NCI-H82 treated with DMSO at 0.1 percent for 48 hours (cell line): ENCODE data around the gene MFSD6L.
A peak's percentile ranks its signal among the peaks of the same experiment; 100 is the strongest.

Experiments
- DNase-seq: peaks from one replicate; lab custom pipeline; 2025; ENCODE audit not compliant: unreplicated experiment; lab: John Stamatoyannopoulos, UW

MFSD6L gene, protein sequence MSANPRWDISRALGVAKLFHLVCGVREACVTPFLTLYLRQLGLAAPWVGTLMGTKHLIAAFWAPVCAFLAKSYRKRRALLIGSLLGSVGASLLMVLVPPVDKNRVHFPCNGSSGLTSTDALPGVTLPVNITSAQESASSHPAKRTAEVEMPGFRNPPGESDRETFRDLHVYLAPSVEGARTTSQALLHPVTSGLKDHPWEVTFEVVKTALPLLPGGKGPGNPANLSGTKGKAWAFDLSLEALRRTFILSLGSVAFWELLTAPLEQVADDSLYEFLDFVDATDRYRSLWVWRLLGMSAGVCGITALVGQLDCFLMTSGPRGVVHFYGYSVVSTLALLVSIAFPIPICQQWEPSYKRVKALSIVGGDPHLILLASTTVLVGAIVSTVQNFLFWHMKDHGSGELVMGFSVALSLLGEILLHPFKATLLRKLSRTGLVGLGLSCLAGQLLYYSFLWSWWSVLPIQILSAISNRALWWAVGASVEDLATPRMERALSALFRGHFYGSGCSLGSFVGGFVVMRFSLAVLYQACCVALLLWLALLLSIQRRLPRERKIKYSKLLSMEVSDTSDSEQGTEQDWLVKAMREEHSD

DNA sequence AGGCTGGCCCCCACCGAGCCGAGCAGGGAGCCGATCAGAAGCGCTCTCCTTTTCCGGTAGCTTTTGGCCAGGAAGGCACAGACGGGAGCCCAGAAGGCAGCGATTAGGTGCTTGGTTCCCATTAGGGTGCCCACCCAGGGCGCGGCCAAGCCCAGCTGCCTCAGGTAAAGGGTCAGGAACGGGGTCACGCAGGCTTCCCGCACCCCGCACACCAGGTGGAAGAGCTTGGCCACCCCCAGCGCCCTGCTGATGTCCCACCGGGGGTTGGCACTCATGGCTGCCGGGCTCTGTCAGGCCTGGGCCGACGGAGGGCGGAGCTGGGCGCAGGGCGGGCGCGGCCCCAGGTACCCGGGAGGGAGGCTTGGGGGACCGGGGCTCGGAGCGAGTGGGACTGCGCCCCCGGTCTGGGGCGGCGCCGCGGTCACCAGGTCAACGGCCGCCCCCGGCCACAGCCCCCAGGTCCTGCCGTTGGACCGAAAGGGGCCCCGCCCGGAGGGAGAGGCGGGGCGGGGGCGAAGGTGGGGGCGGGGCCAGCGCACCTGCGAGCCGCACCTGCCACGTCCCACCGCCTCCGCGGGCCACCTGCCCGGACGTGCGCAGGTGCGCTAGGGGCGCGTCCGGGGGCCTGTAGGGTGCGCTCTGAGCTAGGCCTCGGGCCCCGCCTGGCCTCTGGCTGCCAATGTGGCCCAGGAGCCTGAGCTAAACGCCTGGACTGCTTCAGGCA is at the start of gene MFSD6L:
Gene MFSD6L (minus strand): TSS at position 520 of the 724 bp plus-strand sequence. CDS start 245 bp downstream, at position 275.
- no peak for DNase-seq

DNA sequence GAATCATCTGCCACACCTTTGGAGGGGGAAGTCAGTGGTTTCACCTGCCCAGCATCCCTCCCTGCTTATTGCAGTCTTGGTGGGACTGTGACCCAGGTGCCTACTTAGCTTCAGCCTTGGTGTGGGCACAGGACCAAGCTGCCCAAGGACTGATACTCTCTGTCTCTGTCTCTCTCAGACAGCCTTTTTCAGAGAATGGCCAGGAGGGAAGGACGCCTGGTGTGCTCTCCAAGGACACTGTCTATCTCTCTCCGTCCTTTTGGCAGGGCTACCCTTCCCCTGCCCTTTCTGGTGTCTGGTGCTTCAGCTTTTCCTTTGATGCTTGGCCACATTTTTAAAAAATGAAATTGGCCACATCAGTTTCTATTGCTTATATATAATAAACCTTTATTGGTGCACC is 48.7 kb upstream of the MFSD6L start:
- no peak for DNase-seq

DNA sequence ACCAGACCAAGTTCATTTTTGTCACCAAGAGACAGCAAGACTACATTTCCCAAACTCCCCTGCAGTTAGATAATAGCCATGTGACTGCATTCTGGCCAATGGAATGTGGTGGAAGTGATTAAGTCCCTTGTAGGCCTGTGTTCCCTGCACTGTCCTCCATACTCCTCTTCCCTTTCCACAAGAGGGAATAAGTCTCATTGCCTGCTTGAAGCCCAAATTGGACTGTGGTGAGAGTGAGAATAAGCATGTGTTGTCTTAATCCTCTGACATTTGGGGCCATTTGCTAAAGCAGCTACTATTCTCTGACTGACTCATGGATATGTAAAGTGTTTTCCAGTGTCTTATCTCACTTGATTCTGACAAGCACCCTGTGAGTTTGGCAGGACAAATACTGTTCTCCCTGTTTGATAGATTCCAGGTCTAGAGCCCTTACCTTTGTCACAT is 47.6 kb upstream of the MFSD6L start:
- peak; percentile 34 for DNase-seq

DNA sequence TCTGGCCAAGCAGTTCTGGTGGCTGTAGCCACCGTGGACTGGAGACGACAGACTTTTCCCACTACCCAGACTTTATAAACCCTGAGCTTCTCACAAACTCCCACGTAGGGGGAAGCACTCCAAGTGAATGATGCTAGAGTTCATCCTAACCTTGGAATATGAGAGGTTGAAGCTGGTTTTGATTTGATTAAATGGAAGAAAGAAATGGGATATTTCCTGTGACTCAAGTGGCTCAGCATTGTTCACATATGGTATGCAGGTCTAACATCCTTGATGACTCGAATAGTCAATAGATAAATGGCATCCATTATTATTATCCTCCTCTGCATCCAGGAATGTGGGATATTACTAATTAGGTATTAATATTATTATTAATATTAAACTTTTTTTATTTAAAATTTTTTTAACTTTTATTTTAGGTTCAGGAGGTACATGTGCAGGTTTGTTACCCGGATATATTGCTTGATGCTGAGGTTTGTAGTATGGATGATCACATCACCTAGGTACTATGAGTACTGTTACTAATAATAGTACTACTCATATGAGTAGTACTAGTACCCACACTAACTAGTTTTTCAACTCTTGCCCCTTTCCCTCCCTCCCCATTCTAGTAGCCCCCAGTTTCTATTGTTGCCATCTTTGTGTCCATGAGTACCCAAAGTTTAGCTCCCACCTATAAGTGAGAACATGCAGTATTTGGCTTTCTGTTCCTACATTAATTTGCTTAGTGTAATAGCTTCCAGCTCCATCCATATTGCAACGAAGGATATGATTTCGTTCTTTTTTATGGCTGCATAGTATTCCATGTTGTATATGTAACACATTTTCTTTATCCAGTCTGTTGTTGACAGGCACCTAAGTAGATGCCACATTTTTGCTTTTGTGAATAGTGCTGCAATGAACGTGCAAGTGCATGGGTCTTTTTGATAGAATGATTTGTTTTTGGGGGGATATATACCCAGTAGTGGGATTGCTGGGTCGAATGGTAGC is 45.4 kb upstream of the MFSD6L start:
- no peak for DNase-seq

DNA sequence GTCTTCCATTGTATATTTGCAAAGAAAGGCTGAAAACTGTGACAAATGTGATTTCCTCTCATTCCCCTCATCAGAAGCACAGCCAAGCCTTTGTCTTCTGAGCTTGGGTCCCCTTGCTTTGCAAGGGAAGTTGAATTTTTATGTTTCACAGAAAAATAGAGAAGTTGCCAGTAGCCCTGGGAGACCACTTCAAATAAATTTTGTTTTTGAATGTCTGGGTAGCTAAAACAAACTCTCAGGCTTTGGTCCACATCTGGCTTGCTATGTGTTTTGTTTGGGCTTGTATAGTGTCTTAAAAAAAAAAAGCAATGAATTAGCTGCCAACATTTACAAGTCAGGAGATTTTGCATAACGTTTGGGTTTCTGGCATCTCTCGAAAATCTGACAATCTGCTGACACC is 44.2 kb upstream of the MFSD6L start:
- DNase-seq: no peak

DNA sequence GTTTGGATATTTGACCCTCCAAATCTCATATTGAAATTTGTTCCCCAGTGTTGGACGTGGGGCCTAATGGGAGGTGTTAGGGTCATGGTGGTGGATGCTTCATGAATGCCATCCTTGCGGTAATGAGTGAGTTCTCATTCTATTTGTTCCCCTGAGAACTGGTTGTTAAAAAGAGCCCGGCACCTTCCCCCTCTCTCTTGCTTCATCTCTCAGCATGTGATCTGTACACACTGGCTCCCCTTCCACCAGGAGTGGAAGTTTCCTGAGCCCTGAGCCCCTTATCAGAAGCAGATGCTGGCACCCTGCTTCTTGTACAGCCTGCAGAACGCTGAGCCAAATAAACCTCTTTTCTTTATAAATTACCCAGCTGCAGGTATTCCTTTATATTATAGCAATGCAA is 42.7 kb upstream of the MFSD6L start:
- no peak for DNase-seq

DNA sequence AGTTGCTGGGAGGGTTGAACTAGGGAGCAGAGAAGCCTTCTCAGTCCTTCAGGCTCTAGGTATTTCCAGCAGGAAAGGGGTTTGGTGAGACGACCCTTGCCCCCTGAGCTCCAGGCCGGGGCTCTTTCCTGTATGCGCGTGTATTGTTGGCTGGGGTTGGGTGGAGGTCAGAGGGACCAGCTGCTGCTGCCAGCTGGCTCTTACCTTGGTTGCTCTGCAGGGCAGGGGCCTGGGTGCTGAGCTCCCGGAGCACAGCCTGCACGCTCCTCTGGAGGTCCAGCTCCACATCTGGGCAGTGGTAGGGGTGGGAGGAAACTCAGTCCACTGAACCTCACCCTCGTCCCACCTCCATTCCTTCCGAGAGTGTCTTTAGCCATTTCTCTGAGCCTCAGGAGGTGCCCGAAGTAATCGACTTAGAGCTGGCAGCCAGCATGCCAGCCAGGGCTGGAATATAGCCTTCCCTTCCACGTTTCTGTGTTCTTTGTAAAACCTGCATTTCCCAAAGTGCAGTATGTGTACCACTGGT is 40.3 kb upstream of the MFSD6L start:
- DNase-seq: no peak

DNA sequence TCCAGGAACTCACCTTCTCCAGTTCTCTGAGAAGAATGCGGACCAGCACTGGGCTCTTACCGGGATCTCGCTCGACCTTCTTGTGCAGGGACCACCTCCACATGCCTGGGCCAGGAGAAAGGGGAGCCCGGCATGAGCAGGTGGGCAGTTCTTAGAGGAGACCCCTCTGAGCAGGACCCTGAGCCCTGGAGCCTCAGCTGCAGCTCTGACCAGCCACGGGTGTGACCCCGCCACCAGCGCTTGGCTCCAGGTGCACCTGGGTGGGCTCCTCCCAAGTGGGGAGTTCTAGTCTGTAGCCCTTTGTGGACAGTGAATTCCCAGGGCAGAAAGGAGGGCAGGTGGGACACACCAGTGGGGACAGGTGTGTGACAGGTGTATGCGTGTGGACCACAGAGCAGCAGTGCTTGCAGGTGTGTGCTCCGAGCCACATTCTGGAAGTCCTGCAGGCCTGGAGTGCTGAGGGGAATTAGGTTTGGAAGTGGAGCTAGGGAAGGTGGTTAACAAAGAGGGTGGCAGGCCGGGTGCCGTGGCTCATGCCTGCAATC is 39.5 kb upstream of the MFSD6L start:
- no peak for DNase-seq

DNA sequence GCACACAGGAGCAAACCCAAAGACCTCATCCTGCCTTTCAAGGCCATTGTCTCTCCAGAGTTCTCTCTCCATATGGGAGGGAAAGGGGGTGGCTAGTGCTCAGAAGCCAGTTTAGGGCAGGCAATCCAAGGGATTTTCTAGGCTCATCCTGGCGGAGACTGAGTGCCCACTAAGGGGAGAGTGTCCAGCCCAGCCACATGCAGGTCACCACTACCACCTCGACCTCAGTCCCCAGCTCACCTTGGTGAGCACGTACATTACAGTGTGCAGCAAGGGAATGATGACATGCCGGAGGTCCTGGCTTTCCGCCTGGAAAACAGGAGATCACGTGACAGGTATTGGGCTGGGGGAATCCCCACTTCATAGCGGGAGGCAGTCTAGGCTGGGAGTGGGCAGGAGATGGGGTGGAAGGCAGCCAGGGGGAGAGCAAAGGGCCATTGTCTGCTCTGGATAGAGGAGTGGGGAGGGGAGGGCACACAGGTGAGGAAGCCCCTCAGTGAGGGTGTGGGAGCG is 38.5 kb upstream of the MFSD6L start:
- DNase-seq: no peak

DNA sequence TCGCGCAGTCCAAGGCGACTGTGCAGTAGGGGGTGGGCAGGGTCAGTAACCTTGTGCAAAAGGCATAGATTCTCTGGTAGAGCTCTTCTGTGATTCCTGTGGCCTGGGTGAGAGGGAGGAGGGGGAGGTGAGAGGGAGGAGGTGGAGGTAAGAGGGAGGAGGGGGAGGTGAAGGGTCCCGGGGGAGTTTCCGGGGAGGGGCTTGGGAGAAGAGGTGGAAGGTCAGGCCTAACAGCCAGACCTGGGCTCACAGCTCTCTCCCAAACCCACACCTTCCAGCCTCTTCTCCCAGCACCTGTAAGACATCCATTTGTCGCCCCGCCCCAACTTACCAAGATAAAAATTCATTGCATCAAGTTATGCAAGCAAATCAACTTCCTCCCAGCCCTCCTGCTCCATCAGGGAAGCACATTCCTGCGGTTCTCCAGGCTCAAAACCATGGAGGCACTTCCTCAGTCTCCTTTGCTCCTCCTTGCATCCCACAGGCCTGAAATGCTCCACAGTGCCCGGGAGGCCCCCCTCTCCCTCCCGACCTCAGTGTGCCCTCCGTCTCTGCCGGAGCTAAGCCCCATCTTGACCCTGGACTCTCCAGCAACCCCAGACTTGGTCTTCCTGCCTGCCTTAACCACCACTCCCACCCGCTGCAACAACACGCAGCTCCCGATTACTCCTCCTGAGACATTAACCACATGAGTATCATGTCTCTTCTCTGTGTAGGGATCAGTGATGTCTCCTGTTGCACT is 37.8 kb upstream of the MFSD6L start:
- no peak for DNase-seq

DNA sequence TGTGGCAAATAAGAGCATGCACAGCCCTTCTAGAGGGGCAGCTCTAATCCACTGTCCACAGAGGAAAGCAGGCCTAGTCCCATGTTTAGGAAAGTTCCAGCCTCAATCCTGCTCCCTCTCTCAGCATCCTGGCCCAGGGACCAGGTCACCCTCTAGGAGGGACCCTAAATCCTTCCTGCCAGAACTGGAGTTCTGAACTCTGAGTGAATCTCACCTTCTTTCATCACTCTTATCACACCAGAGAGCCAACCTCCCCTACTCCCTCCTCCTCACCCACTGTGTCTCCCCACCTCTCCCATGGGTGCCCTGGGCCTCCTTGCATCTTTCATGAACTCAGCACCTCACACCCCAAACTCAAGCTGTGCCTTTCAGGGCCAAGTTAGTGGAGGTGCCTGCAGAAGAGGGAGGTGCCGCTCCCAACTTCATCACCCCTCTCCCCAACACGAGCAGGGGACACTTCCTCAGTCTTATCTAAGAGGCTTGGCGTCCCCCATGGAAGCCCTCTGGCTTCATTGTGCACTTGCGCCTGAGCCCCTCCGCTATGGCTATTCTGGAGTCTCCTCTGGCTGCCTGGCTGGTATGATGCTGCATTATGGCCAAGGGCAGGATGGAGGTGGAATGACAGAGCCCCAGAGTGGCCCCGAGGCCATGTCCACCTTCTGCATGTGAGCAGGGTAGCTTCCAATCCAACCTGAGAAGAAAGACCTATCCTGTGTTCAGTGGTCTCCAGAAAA is 36.6 kb upstream of the MFSD6L start:
- no peak for DNase-seq

DNA sequence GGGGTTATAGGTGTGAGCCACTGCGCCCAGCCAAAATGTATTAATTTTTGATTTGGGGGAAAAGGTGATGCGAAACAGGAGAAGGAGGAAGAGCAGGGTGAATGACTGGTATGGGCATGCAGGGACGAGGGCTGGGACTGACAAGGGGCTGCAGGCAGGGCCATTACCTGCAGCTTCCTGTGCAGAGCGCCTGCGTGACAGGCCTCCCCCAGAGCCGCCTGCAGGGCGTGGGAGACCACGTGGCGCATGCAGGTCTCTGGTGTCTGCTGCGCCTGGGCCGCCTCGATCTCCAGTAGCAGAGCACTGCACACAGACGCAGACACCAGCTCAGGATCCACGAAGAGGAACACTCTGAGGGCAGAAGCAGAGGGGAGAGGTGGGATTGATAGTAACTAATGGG is 35.9 kb upstream of the MFSD6L start:
- no peak for DNase-seq

DNA sequence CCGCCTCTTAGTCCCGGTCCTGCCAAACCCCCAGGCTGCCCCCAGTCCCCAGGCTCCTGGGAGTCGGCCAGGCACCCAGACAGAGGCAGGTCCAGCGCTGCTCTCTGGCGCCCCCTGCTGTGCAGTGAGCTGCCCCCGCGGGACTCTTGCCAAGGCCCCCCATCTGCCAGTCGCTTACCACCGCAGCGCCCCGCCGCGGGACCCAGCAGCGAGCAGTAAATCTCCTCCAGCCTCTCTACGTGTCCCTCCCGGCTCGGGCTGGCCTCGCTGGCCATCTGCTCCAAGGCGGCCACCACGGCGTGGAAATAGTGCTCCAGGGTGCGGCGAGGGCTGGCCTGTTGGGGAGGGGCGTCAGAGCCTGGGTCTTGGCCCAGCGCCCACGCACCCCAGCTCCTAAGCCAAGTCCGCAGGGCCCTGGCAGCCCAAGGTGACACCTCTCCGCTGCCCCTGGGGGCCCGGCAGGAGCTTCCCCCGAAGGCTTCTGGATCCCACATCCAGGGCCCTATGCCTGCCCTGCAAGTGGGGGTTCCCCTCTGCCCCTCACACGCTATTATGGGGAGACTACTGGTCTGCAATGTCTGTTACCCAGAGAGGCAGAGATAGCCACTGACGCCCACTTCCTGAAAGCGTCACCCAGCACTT is 33.7 kb upstream of the MFSD6L start:
- DNase-seq: peak; percentile 44

DNA sequence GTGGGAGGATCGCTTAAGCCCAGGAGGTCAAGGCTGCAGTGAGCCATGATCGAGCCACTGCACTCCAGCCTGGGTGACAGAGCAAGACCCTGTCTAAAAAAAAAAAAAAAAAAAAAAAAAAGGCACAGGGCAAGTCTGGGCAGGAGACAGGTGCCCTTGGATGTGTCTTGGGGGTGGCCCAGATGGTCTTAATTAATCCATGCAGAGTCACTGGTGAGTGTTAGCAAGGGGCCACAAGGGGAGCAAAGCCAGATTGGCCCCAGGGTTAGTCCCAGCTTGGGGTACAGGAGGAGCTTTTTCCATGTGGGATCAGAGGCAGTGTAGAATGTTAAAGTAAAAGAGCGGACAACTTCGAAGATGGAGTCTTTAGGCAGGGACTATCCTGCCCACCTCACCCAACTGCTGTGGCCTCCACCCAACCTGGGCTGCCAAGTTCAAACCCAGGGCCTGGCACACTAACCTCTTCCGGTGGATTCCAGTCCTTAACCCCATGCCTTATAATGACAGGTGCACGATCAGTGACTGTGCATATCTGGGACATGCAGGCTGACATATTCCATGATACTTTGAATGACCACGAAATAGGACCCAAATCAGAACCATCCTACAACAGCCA is 32.2 kb upstream of the MFSD6L start:
- DNase-seq: no peak

DNA sequence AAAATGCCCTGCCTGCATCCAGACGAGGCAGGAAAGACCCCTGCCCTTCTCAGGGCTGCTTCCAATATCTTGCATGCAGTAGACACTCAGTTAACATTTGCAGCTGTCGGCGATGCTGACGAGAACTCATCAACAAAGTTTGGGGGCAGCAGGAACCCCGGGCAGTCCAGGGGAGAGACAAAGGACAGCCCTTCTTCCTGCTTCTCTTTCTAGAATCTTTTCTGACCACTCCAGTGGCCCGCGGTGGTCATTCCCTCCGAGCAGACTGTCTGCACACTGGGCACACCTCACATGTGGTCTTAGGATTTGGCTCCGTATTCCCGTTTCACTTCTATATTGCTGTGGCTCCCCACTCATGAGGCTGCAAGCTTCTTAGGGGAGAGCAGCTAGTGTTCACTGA is 31.0 kb upstream of the MFSD6L start:
- no peak for DNase-seq

DNA sequence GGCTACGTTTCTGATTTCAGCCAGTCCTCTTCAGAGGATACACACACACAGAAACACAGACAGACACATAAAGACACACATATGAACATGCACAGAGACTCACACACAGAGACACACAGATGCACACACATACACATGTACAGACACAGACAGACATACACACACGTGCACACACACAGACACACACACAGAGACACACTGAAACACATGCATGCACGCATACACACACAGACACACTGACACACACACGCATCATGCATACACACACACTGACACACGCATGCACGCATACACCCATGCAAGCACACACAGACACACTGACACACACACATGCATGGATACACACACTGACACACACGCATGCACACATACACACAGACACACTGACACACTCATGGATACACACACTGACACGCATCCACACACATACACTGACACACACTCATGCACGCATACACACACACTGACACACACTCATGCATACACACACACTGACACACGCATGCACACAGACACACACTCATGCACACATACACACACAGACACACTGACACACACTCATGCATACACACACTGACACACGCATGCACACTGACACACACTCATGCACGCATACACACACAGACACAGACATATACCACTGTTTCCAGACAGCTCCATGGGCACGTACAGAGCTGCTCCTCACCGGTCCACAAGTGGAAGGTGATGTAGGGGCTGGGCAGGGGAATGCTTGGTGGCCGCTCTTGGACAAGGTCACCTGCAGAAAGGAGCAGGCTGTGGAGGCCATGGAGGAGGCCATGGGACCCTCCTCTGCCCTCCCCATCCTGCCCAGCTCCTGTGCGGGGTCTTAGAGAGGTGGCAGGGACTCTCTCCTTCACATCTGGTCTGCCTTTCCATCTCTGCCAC is 30.1 kb upstream of the MFSD6L start:
- no peak for DNase-seq

DNA sequence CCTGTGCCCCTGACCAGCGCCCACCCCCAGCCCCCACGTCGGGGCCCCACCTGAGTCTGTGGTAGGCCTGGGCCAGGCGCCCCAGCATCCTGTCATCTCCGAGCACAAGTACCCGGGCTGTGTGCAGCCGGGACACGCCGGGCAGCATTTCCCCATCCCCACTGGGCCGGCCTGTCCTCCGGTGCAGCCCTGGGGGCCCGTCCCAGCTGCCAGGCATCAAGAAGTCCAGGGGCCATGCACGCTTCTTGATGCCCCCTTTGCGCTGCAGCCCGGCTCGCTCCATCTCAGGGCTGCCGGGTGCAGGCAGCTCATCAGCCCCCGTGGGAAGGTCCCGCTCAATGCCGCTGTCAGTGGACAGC is 29.3 kb upstream of the MFSD6L start:
- DNase-seq: no peak
